Medulla oblongata (tissue), 1 donor: ENCODE measurements around the gene GRWD1.

Source experiments
- DNase-seq: peaks from one replicate; pipeline ENCODE4 v3.0.0-alpha.2; 2015; ENCODE audit errors: extremely low spot score

GRWD1 gene

DNA sequence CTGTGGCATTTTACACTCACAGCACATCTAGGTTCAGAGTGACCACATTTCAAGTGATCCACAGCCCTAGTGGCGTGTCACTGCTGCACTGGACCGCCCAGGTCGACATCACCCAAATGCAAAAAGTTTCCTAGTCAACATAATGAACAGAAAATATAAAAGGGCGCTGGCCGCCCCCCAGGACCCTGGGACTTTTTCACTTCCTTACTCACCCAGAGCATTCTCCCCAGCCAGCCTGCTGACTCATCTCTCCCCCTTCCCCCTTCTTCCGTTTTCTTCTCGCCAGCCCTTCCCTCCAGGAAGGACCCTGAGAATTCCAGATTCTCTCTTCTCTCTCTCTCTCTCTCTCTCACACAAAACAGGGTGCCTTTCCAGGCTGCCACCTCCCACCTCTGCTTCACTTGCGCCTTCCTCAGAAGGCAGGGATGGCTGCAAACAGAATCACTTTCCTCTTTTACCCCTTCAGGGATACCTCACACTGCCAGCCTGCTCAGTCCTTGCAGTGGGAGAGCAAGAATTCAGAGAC is 21.0 kb upstream of the GRWD1 start:
- DNase-seq: peak; percentile 62

GRCh38 chr19:48428670-48429069 is 17.1 kb upstream of the GRWD1 start:
- no peak for DNase-seq

DNA sequence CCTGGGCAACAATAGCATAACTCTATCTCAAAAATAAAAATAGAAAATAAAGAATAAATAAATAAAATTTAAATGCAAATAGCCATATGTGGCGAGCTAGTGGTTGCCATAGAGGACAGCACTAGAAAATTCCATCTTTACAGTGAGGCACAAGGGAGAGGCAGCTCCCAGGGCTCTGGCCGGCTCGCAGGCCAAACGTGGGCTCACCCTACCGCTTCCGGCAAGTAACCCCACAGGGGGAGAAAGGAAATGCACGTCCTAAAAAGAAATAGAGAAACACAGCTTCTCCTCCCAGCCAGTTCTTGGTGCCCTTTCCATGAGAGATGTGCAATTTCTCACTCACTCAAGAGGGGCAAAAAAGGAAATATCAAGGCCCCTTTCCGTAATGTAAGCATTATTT is 12.4 kb upstream of the GRWD1 start:
- no peak for DNase-seq

GRCh38 chr19:48436586-48436985 is 9.2 kb upstream of the GRWD1 start:
- no peak for DNase-seq

- no peak for DNase-seq
These were observed 4.3 kb upstream of the GRWD1 start for GRCh38 chr19:48441360-48442050.

GRCh38 chr19:48442116-48443035 is 3.4 kb upstream of the GRWD1 start:
- no peak for DNase-seq

- DNase-seq: no peak
These were observed 2.5 kb upstream of the GRWD1 start for GRCh38 chr19:48443256-48443655.

- no peak for DNase-seq
These were observed 2.1 kb upstream of the GRWD1 start for GRCh38 chr19:48443731-48444128.

DNA sequence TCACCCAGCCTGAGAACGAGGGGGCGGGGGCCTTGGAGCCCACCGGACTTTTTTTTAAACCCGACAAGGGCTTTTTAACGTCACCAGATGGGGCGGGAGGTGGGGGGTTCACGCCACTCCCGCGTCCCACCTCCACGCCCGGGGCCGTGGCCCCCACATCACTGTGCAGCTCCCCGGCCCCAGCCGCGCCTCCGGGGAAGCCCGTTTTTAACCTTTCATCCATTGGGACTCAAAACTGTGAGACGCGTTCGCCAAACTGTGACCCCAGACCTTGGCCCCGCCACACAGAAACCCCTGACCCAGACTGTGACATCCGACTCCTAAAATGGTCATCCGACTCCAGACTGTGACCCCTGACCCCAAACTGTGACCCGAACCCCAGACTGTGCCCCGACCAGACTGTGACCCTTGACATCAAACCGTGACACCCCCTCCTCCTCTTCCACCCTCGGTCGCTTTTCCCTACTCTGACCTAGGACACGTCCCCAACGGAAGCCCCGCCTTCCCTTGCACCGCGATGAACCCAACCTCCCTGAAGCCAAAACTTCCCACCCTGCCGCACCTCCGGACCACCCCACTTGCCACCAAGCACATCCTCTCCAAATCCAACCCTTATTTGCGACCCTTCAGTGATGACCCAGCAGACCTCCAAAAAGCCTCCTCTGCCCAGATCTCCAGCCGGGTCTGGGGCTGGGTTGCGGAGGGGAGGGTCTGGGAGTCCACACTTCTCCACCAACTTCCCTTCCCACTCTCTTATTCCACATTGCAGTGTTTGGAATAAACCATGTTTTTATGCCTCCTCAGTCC is 1.5 kb upstream of the GRWD1 start:
- no peak for DNase-seq

DNA sequence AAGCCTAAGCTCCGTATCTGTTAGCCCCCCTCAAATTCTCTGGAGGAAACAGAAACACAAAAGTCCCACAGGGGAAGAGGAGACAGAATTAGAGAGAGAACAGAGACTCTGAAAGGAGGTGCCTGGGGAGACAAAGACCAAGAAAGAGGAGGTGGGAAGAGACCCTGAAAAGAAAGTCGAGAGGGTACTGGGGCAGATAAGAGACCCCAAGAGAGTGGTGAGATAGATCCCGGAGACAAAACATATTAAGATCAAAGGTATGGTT is 915 bp upstream of the GRWD1 start:
- DNase-seq: no peak

DNA sequence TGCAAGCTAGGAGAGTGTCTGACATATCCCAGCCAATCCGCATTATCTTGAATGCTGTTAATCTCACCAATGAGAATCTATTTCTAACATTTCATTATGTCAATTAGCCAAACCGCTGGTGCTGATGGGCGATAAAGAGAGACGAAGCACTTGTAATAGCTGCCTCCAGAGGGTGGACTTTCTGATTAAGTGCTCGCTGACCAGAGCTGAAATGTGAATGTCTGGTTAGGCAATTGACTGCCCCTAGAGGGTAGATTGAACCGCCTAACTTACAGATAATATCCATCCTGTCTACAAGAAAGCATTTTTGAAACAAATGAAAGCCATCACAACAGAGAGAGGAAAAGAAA is 552 bp upstream of the GRWD1 start:
- no peak for DNase-seq

DNA sequence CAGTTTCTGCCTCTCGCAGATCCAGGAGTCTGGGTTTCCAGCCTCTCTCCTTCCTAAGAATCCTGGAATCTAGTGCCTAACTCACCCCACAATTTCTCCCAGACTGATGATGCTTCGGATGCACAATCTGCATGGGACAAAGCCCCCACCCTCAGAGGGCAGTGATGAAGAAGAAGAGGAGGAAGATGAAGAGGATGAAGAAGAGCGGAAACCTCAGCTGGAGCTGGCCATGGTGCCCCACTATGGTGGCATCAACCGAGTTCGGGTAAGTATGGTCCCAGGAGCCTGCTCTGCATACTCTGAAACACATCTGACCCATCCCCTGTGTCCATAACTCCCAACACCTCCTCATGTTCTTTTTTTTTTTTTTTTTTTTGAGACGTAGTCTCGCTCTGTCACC is 796 bp downstream of the GRWD1 start:
- no peak for DNase-seq

DNA sequence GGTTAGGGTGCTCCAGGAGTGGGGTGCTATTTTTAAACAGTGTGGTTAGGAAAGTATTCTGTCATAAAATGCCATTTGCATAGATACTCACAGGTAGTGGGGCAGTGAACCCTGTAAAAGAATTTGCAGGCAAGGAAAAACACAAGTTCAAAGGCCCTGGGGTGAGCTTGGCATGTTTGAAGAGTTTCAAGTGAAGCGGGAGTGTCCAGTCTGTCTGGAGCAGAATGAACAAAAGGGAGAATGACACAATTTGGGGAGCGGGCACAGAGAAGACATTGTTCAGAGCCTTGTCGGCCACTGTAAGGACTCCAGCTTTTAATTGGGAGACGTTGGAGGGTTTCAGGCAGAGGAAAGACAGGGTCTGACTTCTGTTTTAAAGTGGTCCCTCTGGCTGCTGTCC is 2.8 kb downstream of the GRWD1 start:
- DNase-seq: no peak

DNA sequence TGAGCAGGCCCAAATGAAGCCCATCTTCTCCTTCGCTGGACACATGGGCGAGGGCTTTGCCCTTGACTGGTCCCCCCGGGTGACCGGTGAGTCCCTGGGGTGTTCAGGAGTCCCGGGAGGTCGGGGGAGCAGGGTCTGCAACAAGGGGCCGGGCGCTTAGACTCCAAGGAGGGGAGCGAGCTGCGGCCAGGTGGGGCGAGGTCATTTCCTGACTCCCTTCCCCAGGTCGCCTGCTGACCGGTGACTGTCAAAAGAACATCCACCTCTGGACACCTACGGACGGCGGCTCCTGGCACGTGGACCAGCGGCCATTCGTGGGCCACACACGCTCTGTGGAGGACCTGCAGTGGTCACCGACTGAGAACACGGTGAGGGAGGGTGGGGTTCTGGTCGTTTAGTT is 4.7 kb downstream of the GRWD1 start:
- no peak for DNase-seq

DNA sequence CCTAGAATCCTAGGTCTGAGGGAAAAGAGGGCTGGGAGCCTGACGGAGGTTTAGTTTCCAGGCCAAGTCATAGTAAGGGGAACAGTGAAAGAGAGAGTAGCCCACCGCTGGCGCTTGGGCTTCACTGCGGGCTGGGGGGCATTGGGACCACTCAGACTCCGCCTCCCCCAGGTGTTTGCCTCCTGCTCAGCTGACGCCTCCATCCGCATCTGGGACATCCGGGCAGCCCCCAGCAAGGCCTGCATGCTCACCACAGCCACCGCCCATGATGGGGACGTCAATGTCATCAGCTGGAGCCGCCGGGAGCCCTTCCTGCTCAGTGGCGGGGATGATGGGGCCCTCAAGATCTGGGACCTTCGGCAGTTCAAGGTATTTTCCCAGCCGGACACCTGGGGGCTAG is 5.1 kb downstream of the GRWD1 start:
- no peak for DNase-seq

DNA sequence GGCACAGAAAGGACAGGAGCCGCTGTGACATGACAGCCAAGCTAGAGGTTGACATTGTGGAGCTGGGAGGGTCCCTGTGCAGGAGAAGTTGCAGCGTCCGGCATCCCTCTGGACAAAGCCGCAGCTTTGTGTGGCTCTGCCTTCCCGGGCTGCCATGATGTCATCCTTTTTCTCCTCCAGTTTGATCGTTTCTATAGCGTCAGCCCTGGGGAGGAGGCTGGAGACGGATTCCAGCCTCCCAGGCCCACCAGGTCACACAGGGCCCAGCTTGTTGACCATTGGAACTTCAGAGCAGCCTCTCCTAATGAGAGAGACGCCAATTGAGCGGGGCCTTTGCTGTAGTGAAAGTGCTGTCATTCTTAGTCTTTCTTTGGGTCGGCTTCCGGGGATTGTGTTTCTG is 5.8 kb downstream of the GRWD1 start:
- DNase-seq: no peak

- DNase-seq: no peak
These were observed 6.8 kb downstream of the GRWD1 start for GRCh38 chr19:48452289-48453190.

GRCh38 chr19:48454150-48454730 is 8.5 kb downstream of the GRWD1 start:
- DNase-seq: peak; percentile 47

GRCh38 chr19:48455171-48455907 is 9.6 kb downstream of the GRWD1 start, which contains the start of gene KCNJ14:
Gene KCNJ14 (plus strand): TSS chr19:48455574. CDS start chr19:48461725, 6,151 bp downstream.
- peak; percentile 42 for DNase-seq

DNA sequence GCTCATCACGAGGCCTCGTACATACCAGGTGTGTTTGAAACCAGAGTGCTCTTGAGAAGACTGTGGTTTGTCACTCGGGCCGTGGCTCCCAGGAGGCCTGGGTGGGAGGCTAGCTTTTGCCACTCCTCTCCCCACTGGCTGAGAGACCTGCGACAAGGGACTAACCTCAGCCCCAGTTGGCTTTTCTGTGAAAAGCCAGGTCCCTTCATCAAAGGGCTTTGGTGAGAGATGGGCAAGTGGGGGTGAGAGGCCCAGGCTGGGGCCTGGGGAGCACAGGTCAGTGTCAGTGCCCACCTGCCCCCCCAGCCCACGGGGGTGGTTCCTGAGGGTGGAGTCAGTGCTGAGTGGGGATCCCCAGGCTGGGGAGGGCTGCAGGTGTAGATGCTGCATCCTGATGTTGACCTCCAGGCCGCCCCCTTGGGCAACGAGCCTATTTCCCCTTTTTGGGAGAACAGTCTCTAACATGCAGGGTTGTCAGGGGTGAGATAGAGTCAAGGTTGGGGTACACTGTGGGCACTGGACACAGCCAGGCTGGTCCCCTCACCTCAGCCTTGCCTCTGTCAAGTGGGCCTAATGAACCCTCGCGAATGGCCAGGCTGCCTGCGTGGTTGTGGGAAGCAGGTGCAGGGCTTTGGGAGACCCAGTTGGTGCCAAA is 10.3 kb downstream of the GRWD1 start:
- no peak for DNase-seq
